Neural progenitor cell (in vitro differentiated cells): ENCODE measurements around the gene KCNMA1. TPM values are rescaled to one million over a fixed set of nuclear protein-coding genes. Genes with fewer than 3 reads are reported as not detected.

Experiments used
- DNase-seq: peaks from one replicate; pipeline ENCODE4 v3.0.0-alpha.2; 2016; ENCODE audit warnings: low spot score
- H2AFZ ChIP-seq: fragments of 200-600 bp; sonication (generic); replicated peaks from 2 replicates; pipeline ENCODE4 v1.6.1; 2016; ENCODE audit warnings: antibody characterized with exemption
- H3F3A ChIP-seq: fragments of 200-600 bp; sonication (generic); 2 replicates; pipeline ENCODE4 v1.6.1; 2016; ENCODE audit warnings: antibody characterized with exemption, low read depth
- H3K27ac ChIP-seq: fragments of 200-600 bp; sonication (generic); 2 replicates; pipeline ENCODE4 v1.5.1; 2016; ENCODE audit warnings: mild to moderate bottlenecking
- H3K27me3 ChIP-seq: fragments of 200-600 bp; sonication (generic); 2 replicates; pipeline ENCODE4 v1.6.1; 2016; ENCODE audit warnings: mild to moderate bottlenecking, moderate library complexity
- H3K36me3 ChIP-seq: fragments of 200-600 bp; sonication (generic); 2 replicates; pipeline ENCODE4 v1.5.1; 2016
- H3K4me1 ChIP-seq: fragments of 200-600 bp; sonication (generic); 2 replicates; pipeline ENCODE4 v1.6.1; 2016; ENCODE audit warnings: mixed run types
- H3K4me2 ChIP-seq: fragments of 200-600 bp; sonication (generic); 2 replicates; pipeline ENCODE4 v1.6.1; 2016
- H3K4me3 ChIP-seq: fragments of 200-600 bp; sonication (generic); 2 replicates; pipeline ENCODE4 v1.5.1; 2016
- H3K79me2 ChIP-seq: fragments of 200-600 bp; sonication (generic); 2 replicates; pipeline ENCODE4 v1.6.1; 2016; ENCODE audit warnings: low read depth
- H3K9ac ChIP-seq: fragments of 200-600 bp; sonication (generic); 2 replicates; pipeline ENCODE4 v1.6.1; 2016
- H3K9me3 ChIP-seq: fragments of 200-600 bp; sonication (generic); 2 replicates; pipeline ENCODE4 v1.5.1; 2016; ENCODE audit warnings: low read depth
- H4K20me1 ChIP-seq: fragments of 200-600 bp; sonication (generic); 2 replicates; pipeline ENCODE4 v1.6.1; 2016; ENCODE audit warnings: low read depth
- H3K27ac Mint-ChIP-seq: 3 replicates; pipeline ENCODE4 v1.8.0; 2021; ENCODE audit warnings: mixed read lengths
- H3K27me3 Mint-ChIP-seq: 2 replicates; pipeline ENCODE4 v1.8.0; 2022; ENCODE audit warnings: low read depth, mild to moderate bottlenecking, inconsistent platforms, moderate library complexity, mixed read lengths; ENCODE audit not compliant: insufficient read depth
- H3K36me3 Mint-ChIP-seq: 3 replicates; pipeline ENCODE4 v1.8.0; 2021; ENCODE audit warnings: mixed read lengths
- H3K4me1 Mint-ChIP-seq: 3 replicates; pipeline ENCODE4 v1.8.0; 2021; ENCODE audit warnings: mixed read lengths
- H3K4me3 Mint-ChIP-seq: 3 replicates; pipeline ENCODE4 v1.8.0; 2021; ENCODE audit warnings: mild to moderate bottlenecking, moderate library complexity, mixed read lengths
- H3K9me3 Mint-ChIP-seq: 3 replicates; pipeline ENCODE4 v1.8.0; 2020; ENCODE audit warnings: mixed read lengths
- CTCF ChIP-seq: fragments of 200-600 bp; sonication (generic); IDR thresholded peaks from 2 replicates; pipeline ENCODE4 v1.5.1; 2017; ENCODE audit warnings: antibody characterized with exemption, mild to moderate bottlenecking
- EZH2 ChIP-seq: fragments of 200-600 bp; sonication (generic); IDR thresholded peaks from 2 replicates; pipeline ENCODE4 v1.6.1; 2017; ENCODE audit warnings: antibody characterized with exemption, mild to moderate bottlenecking, moderate library complexity
- EZH2phosphoT487 ChIP-seq: fragments of 200-600 bp; sonication (generic); IDR thresholded peaks from 2 replicates; pipeline ENCODE4 v1.6.1; 2017; ENCODE audit warnings: antibody characterized with exemption
- total RNA-seq: library from RNA; depleted of rRNA; stranded (reverse); fragments of >200 nt; gene quantifications from 2 replicates; pipeline ENCODE4 v1.2.3, GENCODE V29; 2015; ENCODE audit warnings: low replicate concordance

The KCNMA1 gene
- total RNA-seq, 1 donor from 2014 or later: 2.4 TPM

- TF ChIP-seq CTCF (no peak), EZH2phosphoT487 (no peak), EZH2 (no peak)
- Histone ChIP-seq H4K20me1 (no peaks in the 10 kb centered on the region), H3K4me1 (peaks cover 16% of the 10 kb centered on the region), H3K9me3 (no peaks in the 10 kb centered on the region), H3K36me3 (no peaks in the 10 kb centered on the region), H3F3A (no peaks in the 10 kb centered on the region), H3K27ac (no peak overlapping the region), H3K4me2 (no peak overlapping the region), H3K4me3 (no peak overlapping the region), H2AFZ (no peak overlapping the region), H3K27me3 (no peaks in the 10 kb centered on the region), H3K9ac (no peak overlapping the region), H3K79me2 (no peaks in the 10 kb centered on the region)
- no peaks in the 10 kb centered on the region for H3K36me3 Mint-ChIP-seq
- H3K4me1 Mint-ChIP-seq: peaks cover 20% of the 10 kb centered on the region
- peaks cover 11% of the 10 kb centered on the region for H3K27me3 Mint-ChIP-seq
- H3K4me3 Mint-ChIP-seq: no peak overlapping the region
- no peaks in the 10 kb centered on the region for H3K9me3 Mint-ChIP-seq
- H3K27ac Mint-ChIP-seq: no peak overlapping the region
- no peak for DNase-seq
These were observed 27.8 kb downstream of the KCNMA1 start for GRCh38 chr10:77609781-77610272.

- Mint-ChIP-seq H3K9me3 (no peaks in the 10 kb centered on the region), H3K4me1 (peaks cover 13% of the 10 kb centered on the region), H3K4me3 (no peak overlapping the region), H3K27me3 (peaks cover 7% of the 10 kb centered on the region), H3K36me3 (no peaks in the 10 kb centered on the region), H3K27ac (no peak overlapping the region)
- Histone ChIP-seq H3K79me2 (no peaks in the 10 kb centered on the region), H3F3A (no peaks in the 10 kb centered on the region), H4K20me1 (no peaks in the 10 kb centered on the region), H3K9me3 (no peaks in the 10 kb centered on the region), H3K4me3 (no peak overlapping the region), H2AFZ (no peak overlapping the region), H3K4me1 (peaks cover 6% of the 10 kb centered on the region), H3K9ac (no peak overlapping the region), H3K27ac (no peak overlapping the region), H3K27me3 (no peaks in the 10 kb centered on the region), H3K36me3 (no peaks in the 10 kb centered on the region), H3K4me2 (no peak overlapping the region)
- TF ChIP-seq CTCF (no peak), EZH2phosphoT487 (no peak), EZH2 (no peak)
- DNase-seq: no peak
These were observed 29.3 kb downstream of the KCNMA1 start for GRCh38 chr10:77608281-77608680.

- H4K20me1 ChIP-seq: no peaks in the 10 kb centered on the region
- no peaks in the 10 kb centered on the region for H3K79me2 ChIP-seq
- no peak overlapping the region for H3K9ac ChIP-seq
- H3K4me3 ChIP-seq: no peak overlapping the region
- H3K27me3 ChIP-seq: no peaks in the 10 kb centered on the region
- no peaks in the 10 kb centered on the region for H3K9me3 ChIP-seq
- H3K4me1 ChIP-seq: peaks cover 8% of the 10 kb centered on the region
- Mint-ChIP-seq H3K9me3 (no peaks in the 10 kb centered on the region), H3K27ac (no peak overlapping the region), H3K36me3 (no peaks in the 10 kb centered on the region), H3K4me3 (no peak overlapping the region), H3K27me3 (peaks cover 4% of the 10 kb centered on the region), H3K4me1 (peaks cover 19% of the 10 kb centered on the region)
- H3K27ac ChIP-seq: no peak overlapping the region
- no peaks in the 10 kb centered on the region for H3K36me3 ChIP-seq
- H3F3A ChIP-seq: no peaks in the 10 kb centered on the region
- H3K4me2 ChIP-seq: no peak overlapping the region
- H2AFZ ChIP-seq: no peak overlapping the region
- no peak for TF ChIP-seq CTCF
- no peak for DNase-seq
These were observed 30.9 kb downstream of the KCNMA1 start for GRCh38 chr10:77606751-77607150.
